ENCODE measurements around the gene C17orf107. TPM values are rescaled to one million over a fixed set of nuclear protein-coding genes. Genes with fewer than 3 reads are reported as not detected.

The C17orf107 gene
- total RNA-seq, 1 donor from 2014 or later: 1.1 TPM

GRCh38 chr17:4935650-4936049 is 36.3 kb downstream of the C17orf107 start:
- Histone ChIP-seq H4K20me1 (ENCODE audit: low read depth) (peaks cover 8% of the 10 kb centered on the region), H3K79me2 (ENCODE audit: low read depth) (peaks cover 25% of the 10 kb centered on the region), H3K9me3 (ENCODE audit: low read depth) (no peaks in the 10 kb centered on the region), H3K4me3 (no peak overlapping the region), H3K9ac (no peak overlapping the region), H3K27me3 (no peaks in the 10 kb centered on the region), H3F3A (ENCODE audit: low read depth) (peaks cover 20% of the 10 kb centered on the region), H3K4me1 (peaks cover 8% of the 10 kb centered on the region), H2AFZ (replicated peaks) (no peak overlapping the region), H3K27ac (no peak overlapping the region), H3K4me2 (no peak overlapping the region), H3K36me3 (no peaks in the 10 kb centered on the region)
- Mint-ChIP-seq H3K4me1 (peaks cover 14% of the 10 kb centered on the region), H3K27ac (no peak overlapping the region), H3K4me3 (no peak overlapping the region), H3K9me3 (no peaks in the 10 kb centered on the region), H3K27me3 (ENCODE audit: insufficient read depth, low read depth) (peaks cover 6% of the 10 kb centered on the region), H3K36me3 (peaks cover 18% of the 10 kb centered on the region)
- DNase-seq (ENCODE audit: low spot score): no peak
- no peak for TF ChIP-seq CTCF (IDR thresholded peaks at IDR 0.05)
- no peak for TF ChIP-seq EZH2 (IDR thresholded peaks at IDR 0.05)
- TF ChIP-seq EZH2phosphoT487 (IDR thresholded peaks at IDR 0.05): no peak

DNA sequence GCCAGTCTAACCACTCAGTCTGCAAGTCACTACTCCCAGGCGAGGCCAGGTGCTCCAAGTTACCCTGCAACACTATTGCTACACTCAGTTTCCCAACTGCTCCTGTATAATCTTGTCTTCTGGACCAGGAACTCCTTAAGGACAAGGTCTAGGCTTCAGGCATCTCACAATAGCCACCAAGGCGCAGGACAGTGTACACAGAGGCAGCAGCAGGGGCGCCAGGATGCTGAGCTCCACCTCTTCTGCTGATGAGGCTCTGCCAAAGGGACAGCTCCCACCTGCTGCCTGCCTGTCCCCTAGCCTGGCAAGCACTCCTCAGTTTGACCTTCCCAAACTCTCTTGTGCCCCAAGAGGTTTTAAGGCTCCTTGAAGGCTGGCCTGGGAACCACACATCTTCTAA is 37.1 kb downstream of the C17orf107 start:
- Mint-ChIP-seq H3K4me1 (peaks cover 19% of the 10 kb centered on the region), H3K27ac (no peak overlapping the region), H3K9me3 (no peaks in the 10 kb centered on the region), H3K36me3 (peaks cover 13% of the 10 kb centered on the region), H3K27me3 (ENCODE audit: insufficient read depth, low read depth) (peaks cover 5% of the 10 kb centered on the region), H3K4me3 (peak overlapping the region; percentile 7)
- DNase-seq (ENCODE audit: low spot score): no peak
- no peak overlapping the region for H3K27ac ChIP-seq
- H3K36me3 ChIP-seq: no peaks in the 10 kb centered on the region
- H3K79me2 ChIP-seq (ENCODE audit: low read depth): peaks cover 33% of the 10 kb centered on the region
- no peaks in the 10 kb centered on the region for H3K9me3 ChIP-seq (ENCODE audit: low read depth)
- no peak overlapping the region for H3K4me2 ChIP-seq
- peaks cover 14% of the 10 kb centered on the region for H3K4me1 ChIP-seq
- no peaks in the 10 kb centered on the region for H3K27me3 ChIP-seq
- TF ChIP-seq EZH2phosphoT487 (IDR thresholded peaks at IDR 0.05): no peak
- TF ChIP-seq CTCF (IDR thresholded peaks at IDR 0.05): no peak
- no peak for TF ChIP-seq EZH2 (IDR thresholded peaks at IDR 0.05)
- no peak overlapping the region for H2AFZ ChIP-seq (replicated peaks)
- H3K9ac ChIP-seq: no peak overlapping the region
- peaks cover 28% of the 10 kb centered on the region for H3F3A ChIP-seq (ENCODE audit: low read depth)
- peaks cover 16% of the 10 kb centered on the region for H4K20me1 ChIP-seq (ENCODE audit: low read depth)
- no peak overlapping the region for H3K4me3 ChIP-seq

GRCh38 chr17:4937553-4937952 is 38.2 kb downstream of the C17orf107 start:
- H3F3A ChIP-seq (ENCODE audit: low read depth): peaks cover 34% of the 10 kb centered on the region
- Mint-ChIP-seq H3K4me1 (peaks cover 25% of the 10 kb centered on the region), H3K36me3 (peaks cover 16% of the 10 kb centered on the region), H3K27ac (peak overlapping the region; percentile 14), H3K27me3 (ENCODE audit: insufficient read depth, low read depth) (peaks cover 4% of the 10 kb centered on the region), H3K4me3 (peak overlapping the region; percentile 96), H3K9me3 (no peaks in the 10 kb centered on the region)
- H3K27me3 ChIP-seq: no peaks in the 10 kb centered on the region
- no peaks in the 10 kb centered on the region for H3K9me3 ChIP-seq (ENCODE audit: low read depth)
- no peak for DNase-seq (ENCODE audit: low spot score)
- H3K27ac ChIP-seq: no peak overlapping the region
- no peak for TF ChIP-seq CTCF (IDR thresholded peaks at IDR 0.05)
- no peak overlapping the region for H3K9ac ChIP-seq
- H3K4me2 ChIP-seq: no peak overlapping the region
- H3K4me1 ChIP-seq: peaks cover 16% of the 10 kb centered on the region
- H2AFZ ChIP-seq (replicated peaks): no peak overlapping the region
- H4K20me1 ChIP-seq (ENCODE audit: low read depth): peaks cover 24% of the 10 kb centered on the region
- no peak overlapping the region for H3K4me3 ChIP-seq
- no peaks in the 10 kb centered on the region for H3K36me3 ChIP-seq
- H3K79me2 ChIP-seq (ENCODE audit: low read depth): peaks cover 44% of the 10 kb centered on the region
